HG02884 (cell line): Measurements from ENCODE around the gene CRMP1.

Experiments used
- ATAC-seq: cut with Tn5 transposase; IDR thresholded peaks from one replicate; pipeline ENCODE4 v1.9.1; 2021; ENCODE audit warnings: mild to moderate bottlenecking, moderate library complexity; ENCODE audit not compliant: unreplicated experiment

CRMP1 gene

GRCh38 chr4:5890063-5890727, 2.7 kb downstream of the CRMP1 start:
- ATAC-seq, result no peak

- ATAC-seq, result no peak
These were observed 3.7 kb downstream of the CRMP1 start for GRCh38 chr4:5889002-5889696.

GRCh38 chr4:5888222-5889001, 4.5 kb downstream of the CRMP1 start:
- ATAC-seq, result no peak

GRCh38 chr4:5887361-5888221, 5.3 kb downstream of the CRMP1 start:
- no peak for ATAC-seq

GRCh38 chr4:5887011-5887360, 5.9 kb downstream of the CRMP1 start:
- no peak for ATAC-seq

- ATAC-seq, result no peak
These were observed 7.2 kb downstream of the CRMP1 start for GRCh38 chr4:5885733-5886132.

GRCh38 chr4:5884796-5885195, 8.1 kb downstream of the CRMP1 start:
- ATAC-seq, result no peak

- no peak for ATAC-seq
These were observed 9.0 kb downstream of the CRMP1 start for GRCh38 chr4:5883916-5884315.

- no peak for ATAC-seq
These were observed 9.9 kb downstream of the CRMP1 start for GRCh38 chr4:5882947-5883346.

GRCh38 chr4:5881340-5881739, 11.5 kb downstream of the CRMP1 start:
- ATAC-seq, result no peak

- no peak for ATAC-seq
These were observed 14.5 kb downstream of the CRMP1 start for GRCh38 chr4:5878359-5878758.

- ATAC-seq, result no peak
These were observed 15.5 kb downstream of the CRMP1 start for GRCh38 chr4:5877392-5877791.

- no peak for ATAC-seq
These were observed 18.0 kb downstream of the CRMP1 start for GRCh38 chr4:5874811-5875449.

- ATAC-seq, result no peak
These were observed 22.2 kb downstream of the CRMP1 start for GRCh38 chr4:5870701-5871100.

- no peak for ATAC-seq
These were observed 22.8 kb downstream of the CRMP1 start for GRCh38 chr4:5869966-5870619.

GRCh38 chr4:5867866-5868265, 25.0 kb downstream of the CRMP1 start:
- ATAC-seq, result no peak

GRCh38 chr4:5866841-5867813, 25.8 kb downstream of the CRMP1 start:
- no peak for ATAC-seq

GRCh38 chr4:5865896-5866599, 26.8 kb downstream of the CRMP1 start:
- ATAC-seq, result no peak
